Panc1 (cell line): ENCODE data around the gene DLG2. TPM values are rescaled to one million over a fixed set of nuclear protein-coding genes. Genes with fewer than 3 reads are reported as not detected.

Experiments
- ATAC-seq: fragments of 200-7000 bp; cut with Tn5 transposase; 2 replicates; pipeline ENCODE4 v1.9.1; 2020; ENCODE audit warnings: mild to moderate bottlenecking, moderate library complexity
- BruUV-seq: library from RNA; stranded (reverse); fragments of 400-500 nt; replicated peaks from 2 replicates; lab custom pipeline; 2021; lab: Mats Ljungman, UMichigan
- CTCF ChIA-PET: fragments of 300-600 bp; sonication (Branson Sonifier 250); formaldehyde crosslinking; loops from one replicate; lab custom pipeline; 2022; ENCODE audit warnings: antibody characterized with exemption; lab: Charles Lee
- POLR2A ChIA-PET: fragments of 300-600 bp; sonication (Branson Sonifier 250); formaldehyde crosslinking; loops from one replicate; lab custom pipeline; 2022; ENCODE audit warnings: antibody characterized with exemption; lab: Charles Lee
- DNase-seq: peaks from one replicate; pipeline ENCODE4 v3.0.0-alpha.2; 2010; ENCODE audit warnings: low read depth, low spot score
- H3K27ac ChIP-seq: 2 replicates; pipeline ENCODE4 v1.5.1; 2011; ENCODE audit warnings: mild to moderate bottlenecking, low read length, inconsistent platforms
- H3K27me3 ChIP-seq: fragments of 200-500 bp; sonication (Bioruptor generic); 2 replicates; pipeline ENCODE4 v1.6.0; 2014; ENCODE audit warnings: low read length, inconsistent platforms; ENCODE audit not compliant: control insufficient read depth, insufficient read depth
- H3K36me3 ChIP-seq: fragments of 200-500 bp; sonication (Bioruptor generic); 2 replicates; pipeline ENCODE4 v1.5.1; 2014; ENCODE audit warnings: inconsistent platforms, mild to moderate bottlenecking, low read length, moderate library complexity; ENCODE audit not compliant: control insufficient read depth, insufficient read depth
- H3K4me1 ChIP-seq: 2 replicates; pipeline ENCODE4 v1.5.1; 2011; ENCODE audit warnings: inconsistent platforms, mild to moderate bottlenecking, low read length, moderate library complexity; ENCODE audit not compliant: control insufficient read depth, insufficient read depth
- H3K4me3 ChIP-seq, 2 experiments: 2 replicates each; pipeline ENCODE4 v1.5.1; 2011 to 2012; ENCODE audit warnings: low read depth in 2 of 2, low read length in 2 of 2, mild to moderate bottlenecking in 2 of 2, inconsistent platforms in 1 of 2, moderate library complexity in 1 of 2
- H3K9me3 ChIP-seq: fragments of 200-500 bp; sonication (Bioruptor generic); 2 replicates; pipeline ENCODE4 v1.5.1; 2014; ENCODE audit warnings: low read depth, mild to moderate bottlenecking, inconsistent platforms, low read length, moderate library complexity; ENCODE audit not compliant: control insufficient read depth, insufficient read depth
- CTCF ChIP-seq: fragments of 450-650 bp; IDR thresholded peaks from 2 replicates; pipeline ENCODE4 v1.5.1; 2017; ENCODE audit warnings: mild to moderate bottlenecking
- POLR2AphosphoS5 ChIP-seq: IDR thresholded peaks from 2 replicates; pipeline ENCODE4 v1.6.1; 2012; ENCODE audit warnings: mild to moderate bottlenecking, low read depth, low read length, moderate library complexity
- REST ChIP-seq, 2 experiments: IDR thresholded peaks; 2 replicates each; pipeline ENCODE4 v1.6.1; 2011 to 2012; ENCODE audit warnings: low read depth in 2 of 2, control low read depth in 1 of 2, low read length in 1 of 2, mild to moderate bottlenecking in 1 of 2, moderate library complexity in 1 of 2; ENCODE audit not compliant: insufficient read depth in 1 of 2
- SIN3A ChIP-seq: IDR thresholded peaks from 2 replicates; pipeline ENCODE4 v1.6.1; 2012; ENCODE audit warnings: low read depth, mild to moderate bottlenecking, low read length, moderate library complexity, borderline replicate concordance; ENCODE audit not compliant: insufficient read depth
- TCF7L2 ChIP-seq: IDR thresholded peaks from 2 replicates; pipeline ENCODE4 v1.6.1; 2011; ENCODE audit warnings: mild to moderate bottlenecking, low read depth, low read length, inconsistent platforms
- in situ Hi-C: cut with HindIII; loops from 2 replicates; pipeline ENCODE4 v1.10.0; 2016; ENCODE audit warnings: low sequenced_read_pairs, low pct_unique_long_range_greater_than_20kb
- intact Hi-C: fragments of 100-400 bp; cut with micrococcal nuclease; formaldehyde crosslinking; loops from one replicate; pipeline ENCODE4 v1.10.0; 2022; ENCODE audit not compliant: unreplicated experiment
- total RNA-seq: library from RNA; stranded (reverse); gene quantifications from one replicate; pipeline ENCODE4 v1.2.1, GENCODE V29; 2021; ENCODE audit not compliant: unreplicated experiment

DLG2 gene
- total RNA-seq, 1 experiment from 2014 or later = 4.2 TPM

- POLR2A ChIA-PET = no interaction called here
- no peak for ATAC-seq
- CTCF ChIA-PET = no interaction called here
- in situ Hi-C loops = no loop called here
- TF ChIP-seq SIN3A (no peak), POLR2AphosphoS5 (no peak), TCF7L2 (no peak), REST (IDR thresholded peaks at IDR 0.05; ENCODE audit: insufficient read depth in 1 of 2, low read depth in 2 of 2, low read length in 1 of 2) (no peak), CTCF (no peak)
- intact Hi-C loops = no loop called here
- no peak overlapping the region for H3K4me3 ChIP-seq
- no peaks in the 10 kb centered on the region for H3K9me3 ChIP-seq
- no TSS peak for BruUV-seq
- H3K27ac ChIP-seq = no peak overlapping the region
- no peaks in the 10 kb centered on the region for H3K4me1 ChIP-seq
- no peaks in the 10 kb centered on the region for H3K36me3 ChIP-seq
- H3K27me3 ChIP-seq = no peaks in the 10 kb centered on the region
- no peak for DNase-seq
Observed at GRCh38 chr11:84089072-84090057, 1537.8 kb downstream of the DLG2 start.

GRCh38 chr11:84071851-84072250 lies 1555.3 kb downstream of the DLG2 start:
- no peak for DNase-seq
- POLR2A ChIA-PET = no interaction called here

More at GRCh38 chr11:84071851-84072250, 1555.3 kb downstream of the DLG2 start:
- BruUV-seq = no TSS peak
- ATAC-seq = no peak
- no peaks in the 10 kb centered on the region for H3K4me1 ChIP-seq
- TF ChIP-seq REST (IDR thresholded peaks at IDR 0.05; ENCODE audit: insufficient read depth in 1 of 2, low read depth in 2 of 2, low read length in 1 of 2) = no peak
- no peak for TF ChIP-seq POLR2AphosphoS5
- no peak for TF ChIP-seq TCF7L2
- no peak for TF ChIP-seq SIN3A
- no peak for TF ChIP-seq CTCF
- intact Hi-C loops (no loop called here), in situ Hi-C loops (no loop called here)
- no peaks in the 10 kb centered on the region for H3K27me3 ChIP-seq
- H3K27ac ChIP-seq = no peak overlapping the region
- no peaks in the 10 kb centered on the region for H3K36me3 ChIP-seq
- H3K4me3 ChIP-seq = no peak overlapping the region
- CTCF ChIA-PET = no interaction called here
- no peaks in the 10 kb centered on the region for H3K9me3 ChIP-seq
